D721Med (cell line): ENCODE measurements around the gene ADNP2.
"Not testable (repeated sequence)": the region's sequence is repeated elsewhere in the genome, so short reads cannot be mapped to it uniquely, and the experiment has no call there.

Source experiments
- DNase-seq: peaks from one replicate; pipeline ENCODE4 v3.0.0; 2011; ENCODE audit warnings: low spot score; ENCODE audit not compliant: insufficient read length
- FAIRE-seq: peaks from 2 replicates; lab custom pipeline; 2011; peaks lifted over from hg19 to GRCh38; lab: Jason Lieb, UNC
- TF ChIP-seq, protein P1 (sequence below): IDR thresholded peaks from 2 replicates; pipeline ENCODE4 v1.5.1; 2012; ENCODE audit warnings: mild to moderate bottlenecking, control low read depth; ENCODE audit not compliant: insufficient read depth; ENCODE audit errors: missing control alignments

The ADNP2 gene

DNA sequence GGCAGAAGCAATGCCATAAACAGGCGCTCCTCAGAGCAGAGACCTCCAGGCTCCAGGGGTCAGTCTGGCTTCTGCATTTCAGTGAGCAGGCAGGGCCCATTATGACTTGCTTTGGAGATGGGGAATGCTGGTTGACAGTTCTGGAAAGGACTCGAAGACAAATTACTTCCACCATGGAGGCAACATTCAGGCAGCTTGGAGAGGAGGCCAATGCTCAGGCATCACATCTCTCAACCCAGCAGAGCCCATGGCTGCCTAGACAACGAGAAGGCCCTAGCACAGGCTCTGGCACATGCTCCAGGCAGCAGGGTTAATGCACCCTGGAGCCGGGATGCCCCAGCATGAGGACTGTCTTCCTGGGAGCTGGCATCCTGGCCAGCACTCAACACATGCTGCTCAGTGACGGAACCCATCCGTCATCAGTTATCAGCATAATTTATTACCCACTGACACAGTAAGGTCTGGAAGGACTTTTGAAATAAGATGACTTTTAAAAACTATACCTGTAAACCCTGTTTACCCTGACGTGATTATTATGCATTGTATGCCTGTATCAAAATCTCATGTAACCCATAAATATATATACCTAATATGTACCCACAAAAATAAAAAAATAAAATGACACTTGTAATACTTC is 52.8 kb downstream of the ADNP2 start:
- peak; percentile 93 for FAIRE-seq
- TF ChIP-seq, protein P1, sequence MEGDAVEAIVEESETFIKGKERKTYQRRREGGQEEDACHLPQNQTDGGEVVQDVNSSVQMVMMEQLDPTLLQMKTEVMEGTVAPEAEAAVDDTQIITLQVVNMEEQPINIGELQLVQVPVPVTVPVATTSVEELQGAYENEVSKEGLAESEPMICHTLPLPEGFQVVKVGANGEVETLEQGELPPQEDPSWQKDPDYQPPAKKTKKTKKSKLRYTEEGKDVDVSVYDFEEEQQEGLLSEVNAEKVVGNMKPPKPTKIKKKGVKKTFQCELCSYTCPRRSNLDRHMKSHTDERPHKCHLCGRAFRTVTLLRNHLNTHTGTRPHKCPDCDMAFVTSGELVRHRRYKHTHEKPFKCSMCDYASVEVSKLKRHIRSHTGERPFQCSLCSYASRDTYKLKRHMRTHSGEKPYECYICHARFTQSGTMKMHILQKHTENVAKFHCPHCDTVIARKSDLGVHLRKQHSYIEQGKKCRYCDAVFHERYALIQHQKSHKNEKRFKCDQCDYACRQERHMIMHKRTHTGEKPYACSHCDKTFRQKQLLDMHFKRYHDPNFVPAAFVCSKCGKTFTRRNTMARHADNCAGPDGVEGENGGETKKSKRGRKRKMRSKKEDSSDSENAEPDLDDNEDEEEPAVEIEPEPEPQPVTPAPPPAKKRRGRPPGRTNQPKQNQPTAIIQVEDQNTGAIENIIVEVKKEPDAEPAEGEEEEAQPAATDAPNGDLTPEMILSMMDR: no peak
- no peak for DNase-seq

GRCh38 chr18:80163183-80163582 is 54.1 kb downstream of the ADNP2 start:
- TF ChIP-seq, protein P1: no peak
- FAIRE-seq: no peak

GRCh38 chr18:80164727-80165355 is 55.8 kb downstream of the ADNP2 start:
- FAIRE-seq: peak; percentile 48
- not testable (repeated sequence) for DNase-seq

More at GRCh38 chr18:80163183-80163582, 54.1 kb downstream of the ADNP2 start:
- no peak for DNase-seq

DNA sequence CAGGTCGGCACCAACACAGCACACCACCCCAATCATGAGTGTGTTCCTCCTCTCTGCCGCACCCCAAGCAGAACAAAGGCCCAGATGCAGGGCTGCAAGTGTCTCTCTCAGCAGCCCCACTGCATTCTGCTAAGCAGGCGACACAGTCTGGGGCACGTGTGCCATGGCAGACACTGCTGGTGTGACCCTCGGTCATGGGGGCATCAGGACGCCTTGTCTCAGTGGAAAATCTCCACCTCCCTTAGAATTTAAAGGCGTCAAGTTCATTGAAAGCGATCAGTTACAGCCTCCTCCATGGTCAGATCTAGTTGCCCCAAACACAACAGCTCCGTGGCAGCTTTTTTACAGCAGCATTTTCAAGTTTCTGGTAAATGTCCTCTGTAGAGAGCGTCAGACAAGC is 57.2 kb downstream of the ADNP2 start:
- DNase-seq: no peak
- TF ChIP-seq, protein P1: no peak
- FAIRE-seq: no peak

DNA sequence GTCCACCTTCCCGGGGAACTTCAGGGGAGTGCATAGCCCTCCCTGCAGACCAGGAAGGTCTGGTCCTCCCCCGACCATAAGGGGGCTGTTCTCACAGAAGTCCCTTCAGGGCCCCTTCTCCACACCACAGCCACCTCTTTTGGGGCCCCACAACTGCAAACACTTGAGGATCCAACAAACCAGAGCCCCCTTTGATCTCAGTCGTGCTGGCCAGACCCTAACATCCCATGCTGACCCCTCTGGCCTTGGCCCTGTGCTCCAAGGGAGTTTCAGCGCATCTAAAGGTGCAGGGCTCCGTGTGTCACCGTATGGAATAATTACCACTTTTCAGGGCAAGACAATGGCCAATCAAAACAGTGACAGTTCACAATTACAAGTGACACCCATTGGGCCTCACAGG is 57.7 kb downstream of the ADNP2 start:
- TF ChIP-seq, protein P1: no peak

DNA sequence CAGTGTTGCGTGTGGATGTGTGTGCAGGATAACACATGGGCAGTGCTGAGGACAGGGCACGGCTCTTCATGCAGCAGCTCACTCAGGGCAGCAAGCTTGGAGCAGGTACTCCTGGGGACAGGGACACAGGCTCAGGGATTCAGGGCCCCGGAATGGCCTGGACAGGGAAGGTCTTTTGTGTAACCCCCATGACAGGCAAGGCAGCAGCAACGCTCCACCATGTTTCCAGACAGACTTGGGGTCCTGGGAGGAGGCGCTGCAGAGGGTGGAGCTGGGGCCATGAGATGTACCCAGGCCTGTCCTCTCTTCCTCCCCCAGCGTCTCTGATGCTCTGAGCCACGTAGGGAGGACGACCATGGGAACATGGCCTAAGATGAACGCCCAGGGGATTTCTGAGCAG is 58.3 kb downstream of the ADNP2 start:
- DNase-seq (no peak), FAIRE-seq (no peak)
- TF ChIP-seq, protein P1: no peak

More for the DNA sequence above, 57.7 kb downstream of the ADNP2 start:
- DNase-seq: no peak
- no peak for FAIRE-seq

GRCh38 chr18:80167931-80168330 is 58.9 kb downstream of the ADNP2 start:
- FAIRE-seq: peak; percentile 81
- TF ChIP-seq, protein P1: no peak
- DNase-seq: no peak
